Suprapubic skin (tissue), 3 donors: Measurements from ENCODE around the gene SYPL2.

Experiments used
- EP300 ChIP-seq: sonication (generic); formaldehyde crosslinking; IDR thresholded peaks from one replicate; pipeline ENCODE4 v1.6.1; 2017; ENCODE audit warnings: antibody characterized with exemption
- POLR2A ChIP-seq, 2 donors: fragments of 450-650 bp; IDR thresholded peaks; one replicate each; pipeline ENCODE4 v1.6.1; 2017; ENCODE audit warnings: antibody characterized with exemption in 2 of 2, mild to moderate bottlenecking in 2 of 2, moderate library complexity in 2 of 2
- TF ChIP-seq, protein P1 (sequence below), 2 donors: fragments of 200-600 bp in 1 of 2; fragments of 450-650 bp in 1 of 2; sonication (generic) in 1 of 2; IDR thresholded peaks; one replicate each; pipeline ENCODE4 v1.5.1; 2016 to 2019; ENCODE audit warnings: antibody characterized with exemption in 2 of 2, mild to moderate bottlenecking in 1 of 2, moderate library complexity in 1 of 2

GRCh38 chr1:109508873-109509175, 42.5 kb downstream of the SYPL2 start:
- TF ChIP-seq EP300 (no peak), POLR2A (IDR thresholded peaks at IDR 0.05) (no peak)
- TF ChIP-seq, protein P1, sequence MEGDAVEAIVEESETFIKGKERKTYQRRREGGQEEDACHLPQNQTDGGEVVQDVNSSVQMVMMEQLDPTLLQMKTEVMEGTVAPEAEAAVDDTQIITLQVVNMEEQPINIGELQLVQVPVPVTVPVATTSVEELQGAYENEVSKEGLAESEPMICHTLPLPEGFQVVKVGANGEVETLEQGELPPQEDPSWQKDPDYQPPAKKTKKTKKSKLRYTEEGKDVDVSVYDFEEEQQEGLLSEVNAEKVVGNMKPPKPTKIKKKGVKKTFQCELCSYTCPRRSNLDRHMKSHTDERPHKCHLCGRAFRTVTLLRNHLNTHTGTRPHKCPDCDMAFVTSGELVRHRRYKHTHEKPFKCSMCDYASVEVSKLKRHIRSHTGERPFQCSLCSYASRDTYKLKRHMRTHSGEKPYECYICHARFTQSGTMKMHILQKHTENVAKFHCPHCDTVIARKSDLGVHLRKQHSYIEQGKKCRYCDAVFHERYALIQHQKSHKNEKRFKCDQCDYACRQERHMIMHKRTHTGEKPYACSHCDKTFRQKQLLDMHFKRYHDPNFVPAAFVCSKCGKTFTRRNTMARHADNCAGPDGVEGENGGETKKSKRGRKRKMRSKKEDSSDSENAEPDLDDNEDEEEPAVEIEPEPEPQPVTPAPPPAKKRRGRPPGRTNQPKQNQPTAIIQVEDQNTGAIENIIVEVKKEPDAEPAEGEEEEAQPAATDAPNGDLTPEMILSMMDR (IDR thresholded peaks at IDR 0.05): no peak
